Activated CD4-positive, alpha-beta T cell treated with anti-CD3 and anti-CD28 coated beads, Interleukin-10, Interleukin-2, amounts not matched to agents 100 ng/mL and 50 ng/mL, durations not matched to agents 16 hours and 8 hours (primary cell): ENCODE results near the gene HIPK4.
"Not testable (repeated sequence)": the region's sequence is repeated elsewhere in the genome, so short reads cannot be mapped to it uniquely, and the experiment has no call there.

Experiments
- DNase-seq: peaks from one replicate; pipeline ENCODE4 v3.0.0-alpha.2; 2020

Gene HIPK4

GRCh38 chr19:40392894-40393517 lies 3.0 kb upstream of the HIPK4 start:
- DNase-seq = no peak

DNA sequence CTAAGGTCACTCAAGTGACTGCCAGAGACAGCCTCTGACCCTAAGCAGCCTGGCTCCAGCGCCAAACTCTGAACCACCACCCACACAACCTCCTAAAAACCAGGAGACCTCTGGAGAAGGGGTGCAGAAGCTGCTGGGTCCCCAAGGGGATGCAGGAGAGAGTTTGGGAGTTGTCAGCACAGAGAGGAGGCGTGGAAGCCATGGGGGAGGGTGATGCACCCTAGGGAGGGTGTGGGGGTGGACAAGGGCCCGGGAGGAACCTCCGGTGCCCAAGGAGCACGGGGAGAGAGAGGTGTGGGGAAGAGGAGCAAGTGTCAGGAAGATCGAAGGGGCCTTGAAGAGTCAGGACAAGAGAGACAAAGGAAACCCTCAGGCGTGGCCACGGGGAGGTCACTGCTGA lies 2.1 kb upstream of the HIPK4 start:
- no peak for DNase-seq

DNA sequence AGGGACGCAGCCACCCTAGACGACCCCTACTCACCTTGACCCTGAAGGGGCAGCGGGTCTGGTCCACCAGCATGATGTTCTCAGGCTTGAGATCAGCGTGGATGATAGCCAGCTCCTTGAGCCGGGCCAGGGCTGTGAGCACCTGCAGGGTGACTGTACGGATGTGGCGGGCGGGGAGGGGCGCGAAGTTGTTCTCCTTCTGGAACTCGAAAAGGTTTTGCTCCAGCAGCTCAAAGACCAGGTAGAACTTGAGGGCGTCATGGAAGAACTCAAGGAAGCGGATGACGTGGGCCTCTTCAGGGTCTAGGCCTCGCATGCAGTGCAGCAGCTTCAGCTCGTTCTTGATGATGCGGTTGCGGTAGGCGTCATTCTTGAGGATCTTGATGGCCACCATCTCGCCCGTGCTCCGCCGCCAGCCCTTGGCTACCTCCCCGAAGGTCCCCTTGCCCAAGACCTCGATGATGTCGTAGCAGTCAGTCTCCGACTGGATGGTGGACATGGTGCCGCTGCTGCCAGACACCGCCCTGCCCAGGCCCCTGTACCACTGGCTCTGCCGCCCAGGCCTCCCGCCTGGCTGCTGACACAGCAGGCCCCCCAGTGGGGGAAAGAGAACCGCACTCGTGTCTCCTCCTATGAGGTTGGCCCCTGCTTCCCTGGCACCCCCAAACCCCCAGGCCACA lies 437 bp downstream of the HIPK4 start:
- DNase-seq = no peak

- no peak for DNase-seq
Measured at GRCh38 chr19:40388481-40388880, 1.5 kb downstream of the HIPK4 start.

- no peak for DNase-seq
Measured at GRCh38 chr19:40387155-40387554, 2.8 kb downstream of the HIPK4 start.

GRCh38 chr19:40383668-40384248 lies 6.2 kb downstream of the HIPK4 start:
- DNase-seq = no peak

GRCh38 chr19:40381321-40381720 lies 8.7 kb downstream of the HIPK4 start:
- DNase-seq = no peak

DNA sequence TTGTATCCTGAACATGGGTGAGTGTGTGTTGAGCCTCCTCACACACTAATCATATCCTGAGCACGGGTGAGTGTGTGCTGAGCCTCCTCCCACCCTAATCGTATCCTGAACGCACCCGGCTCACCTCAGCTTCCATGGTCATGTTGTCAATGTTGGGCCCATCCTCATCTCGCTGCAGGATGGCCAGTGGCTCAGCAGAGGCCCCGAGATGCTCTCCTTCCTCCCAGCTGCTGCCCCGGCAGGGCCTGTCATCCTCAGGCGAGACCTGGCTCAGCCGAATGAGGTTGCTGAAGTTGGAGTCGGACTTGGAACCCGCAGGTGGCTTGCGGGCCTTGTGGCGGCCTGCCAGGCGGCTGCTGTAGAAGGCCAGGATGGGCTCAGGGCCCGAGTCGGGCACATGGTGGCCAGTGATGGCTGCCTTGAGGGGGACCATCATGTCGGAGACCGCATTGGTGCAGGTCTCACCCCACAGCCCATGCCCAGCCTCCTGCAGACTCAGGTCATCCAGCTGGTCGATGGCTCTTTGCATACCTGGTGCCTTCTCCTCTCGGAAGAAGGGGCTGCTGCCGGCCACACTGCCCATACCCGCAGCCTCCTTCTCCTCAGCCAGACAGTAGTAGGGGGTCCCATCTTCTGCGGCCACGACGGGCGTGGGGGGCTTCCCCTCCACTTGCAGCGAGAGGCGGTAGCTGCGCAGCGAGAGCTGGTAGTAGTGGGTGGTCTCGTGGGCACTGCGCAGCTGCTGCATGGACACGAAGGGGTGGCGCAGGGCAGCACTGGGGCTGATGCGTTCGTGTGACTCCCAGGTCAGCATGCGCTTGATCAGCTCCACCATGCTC lies 9.6 kb downstream of the HIPK4 start:
- DNase-seq = no peak

DNA sequence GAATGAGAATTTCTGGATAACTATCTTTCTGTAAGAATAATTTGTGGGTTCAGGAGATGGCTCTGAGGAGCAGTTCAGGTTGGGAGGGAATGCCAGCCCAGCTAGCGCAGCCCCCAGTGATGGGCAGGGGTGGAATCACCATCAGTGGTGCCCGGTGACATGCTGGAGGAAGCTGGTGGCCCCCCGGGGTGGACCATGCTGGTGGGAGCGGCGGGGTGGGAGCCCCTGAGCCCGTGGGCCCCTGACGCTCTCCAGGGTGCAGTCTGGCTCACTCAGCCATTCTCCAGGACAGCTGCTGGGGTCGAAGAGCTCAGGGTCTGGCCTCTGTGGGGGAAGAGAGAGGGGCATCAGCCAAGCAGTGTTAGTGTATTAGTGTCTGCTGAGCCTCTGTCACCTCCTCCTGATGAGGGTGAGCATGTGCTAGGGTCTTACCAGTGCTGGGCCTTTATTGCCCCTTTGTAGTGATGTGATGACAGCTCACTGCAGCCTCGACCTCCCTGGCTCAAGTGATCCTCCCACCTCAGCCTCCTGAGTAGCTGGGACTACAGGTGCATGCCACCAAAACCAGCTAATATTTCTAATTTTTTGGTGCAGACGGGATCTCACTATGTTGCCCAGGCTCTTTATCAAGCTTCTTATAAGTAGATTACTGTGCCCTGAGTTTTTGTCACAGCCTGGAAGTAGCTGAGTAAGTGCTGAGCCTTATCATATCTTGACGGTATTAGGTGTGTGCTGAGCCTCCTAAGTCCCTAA lies 10.4 kb downstream of the HIPK4 start:
- no peak for DNase-seq

- no peak for DNase-seq
Measured at GRCh38 chr19:40378509-40378908, 11.5 kb downstream of the HIPK4 start.

DNA sequence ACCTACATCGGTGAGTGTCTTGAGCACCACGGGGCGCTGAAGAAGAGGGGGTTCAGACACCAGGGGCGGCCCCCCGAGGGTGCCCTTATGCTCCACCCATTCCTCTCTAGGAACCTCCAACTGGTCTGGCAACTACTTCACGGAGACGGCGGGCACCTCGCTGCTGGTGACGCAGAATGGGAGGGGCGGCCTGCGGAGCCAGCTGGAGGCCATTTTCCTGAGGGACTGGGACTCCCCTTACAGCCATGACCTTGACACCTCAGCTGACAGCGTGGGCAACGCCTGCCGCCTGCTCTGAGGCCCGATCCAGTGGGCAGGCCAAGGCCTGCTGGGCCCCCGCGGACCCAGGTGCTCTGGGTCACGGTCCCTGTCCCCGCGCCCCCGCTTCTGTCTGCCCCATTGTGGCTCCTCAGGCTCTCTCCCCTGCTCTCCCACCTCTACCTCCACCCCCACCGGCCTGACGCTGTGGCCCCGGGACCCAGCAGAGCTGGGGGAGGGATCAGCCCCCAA lies 12.1 kb downstream of the HIPK4 start:
- no peak for DNase-seq

DNA sequence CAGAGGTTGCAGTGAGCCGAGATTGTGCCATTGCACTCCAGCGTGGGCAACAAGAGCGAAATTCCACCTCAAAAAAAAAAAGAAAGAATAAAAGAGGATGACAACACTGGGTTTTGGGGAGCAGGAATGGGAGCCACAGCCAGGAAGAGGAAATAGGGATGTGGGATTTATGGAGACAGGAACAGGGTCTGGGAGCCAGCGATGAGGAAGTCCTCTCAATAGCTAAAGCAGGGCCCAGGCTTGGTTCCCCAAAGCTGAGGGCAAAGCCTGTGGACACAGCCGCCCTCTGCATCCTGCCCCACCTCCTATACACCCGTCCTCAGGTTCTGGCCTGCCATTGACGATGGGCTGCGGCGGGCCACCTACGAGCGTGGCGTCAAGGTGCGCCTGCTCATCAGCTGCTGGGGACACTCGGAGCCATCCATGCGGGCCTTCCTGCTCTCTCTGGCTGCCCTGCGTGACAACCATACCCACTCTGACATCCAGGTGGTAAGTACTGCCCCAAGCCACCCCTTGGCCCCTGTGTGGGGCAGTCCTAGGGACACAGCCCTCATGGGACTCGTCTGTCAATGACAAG lies 13.6 kb downstream of the HIPK4 start:
- no peak for DNase-seq

DNA sequence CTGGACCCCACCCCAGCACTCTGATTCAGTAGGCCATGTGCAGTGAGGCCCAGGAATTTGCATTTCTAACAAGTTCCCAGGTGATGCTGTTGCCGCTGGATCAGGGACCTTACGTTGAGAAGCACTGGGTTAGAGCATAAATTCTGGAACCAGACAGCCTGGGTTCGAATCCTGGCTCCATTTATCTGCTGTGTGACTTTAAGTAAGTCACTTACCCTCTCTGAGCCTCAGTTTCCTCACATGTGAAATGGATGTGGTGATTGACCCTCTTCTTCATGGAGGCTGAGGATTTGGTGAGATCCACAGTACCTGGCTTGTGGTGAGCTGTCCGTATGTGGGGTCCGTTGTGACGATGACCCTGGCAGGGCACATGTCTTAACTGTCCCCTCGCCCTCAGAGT lies 15.9 kb downstream of the HIPK4 start:
- DNase-seq = no peak

DNA sequence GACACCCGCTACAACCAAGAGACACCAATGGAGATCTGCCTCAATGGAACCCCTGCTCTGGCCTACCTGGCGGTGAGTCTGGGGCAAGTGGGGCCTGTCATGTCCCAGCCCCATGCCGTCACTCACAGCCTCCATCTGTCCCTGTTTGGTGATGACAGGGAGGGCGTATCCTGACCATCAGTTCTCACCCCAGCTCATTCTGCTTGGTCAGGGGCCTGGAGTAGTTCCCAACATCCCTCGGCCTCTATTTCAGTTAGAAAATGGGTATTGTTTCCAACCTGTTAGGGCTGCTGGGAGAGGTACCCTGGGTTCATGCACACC lies 18.2 kb downstream of the HIPK4 start:
- no peak for DNase-seq

GRCh38 chr19:40370997-40371801 lies 18.8 kb downstream of the HIPK4 start:
- no peak for DNase-seq

DNA sequence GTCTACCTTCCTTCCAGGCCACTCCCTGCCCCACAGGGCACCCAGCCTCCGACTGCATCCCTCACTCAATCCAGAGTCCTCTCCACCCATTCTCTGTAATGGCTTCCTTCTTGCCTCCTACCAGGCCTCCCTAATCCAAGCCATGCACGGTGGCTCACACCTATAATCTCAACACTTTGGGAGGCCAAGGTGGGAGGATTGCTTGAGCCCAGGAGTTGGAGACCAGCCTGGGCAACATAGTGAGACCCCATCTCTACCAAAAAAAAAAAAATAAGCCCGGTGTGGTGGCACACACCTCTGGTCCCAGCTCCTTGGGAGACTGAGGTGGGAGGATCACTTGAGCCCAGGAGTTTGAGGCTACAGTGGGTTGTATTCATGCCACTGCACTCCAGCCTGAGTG lies 19.7 kb downstream of the HIPK4 start:
- DNase-seq = not testable (repeated sequence)

GRCh38 chr19:40369797-40370196 lies 20.2 kb downstream of the HIPK4 start:
- DNase-seq = no peak

DNA sequence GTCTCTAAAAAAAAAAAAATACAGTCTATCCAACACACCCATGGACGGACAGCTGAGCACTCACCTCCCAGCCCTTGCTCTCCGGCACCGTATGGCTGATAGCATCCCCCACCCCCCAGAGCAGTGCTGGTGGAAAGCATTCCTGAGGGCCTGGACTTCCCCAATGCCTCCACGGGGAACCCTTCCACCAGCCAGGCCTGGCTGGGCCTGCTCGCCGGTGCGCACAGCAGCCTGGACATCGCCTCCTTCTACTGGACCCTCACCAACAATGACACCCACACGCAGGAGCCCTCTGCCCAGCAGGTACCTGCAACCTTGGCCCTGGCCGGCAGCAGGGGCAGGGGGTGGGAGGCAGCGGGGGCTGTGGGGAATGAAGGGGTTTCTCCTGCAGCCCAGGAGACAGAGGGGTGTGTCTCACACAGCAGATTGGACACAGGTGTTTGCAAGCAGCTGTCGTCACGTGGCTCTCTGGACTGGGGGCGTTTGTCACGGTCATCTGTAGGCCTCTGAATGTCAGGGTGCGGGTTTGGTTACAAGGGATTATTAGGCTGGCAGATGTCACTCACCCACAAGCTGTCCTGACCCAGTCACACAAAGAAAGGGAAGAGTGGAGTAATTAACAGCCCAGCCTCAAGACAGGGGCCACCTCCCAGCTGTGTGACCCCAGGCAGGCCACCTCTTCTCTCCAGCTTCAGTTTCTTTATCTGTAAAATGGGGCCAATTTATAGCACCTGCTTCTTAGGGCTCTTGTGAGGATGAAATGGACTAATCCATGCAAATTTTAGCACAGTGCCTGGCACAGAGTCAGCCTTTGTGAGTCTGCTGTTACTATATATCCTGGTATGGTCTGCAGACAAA lies 22.2 kb downstream of the HIPK4 start:
- DNase-seq = no peak

DNA sequence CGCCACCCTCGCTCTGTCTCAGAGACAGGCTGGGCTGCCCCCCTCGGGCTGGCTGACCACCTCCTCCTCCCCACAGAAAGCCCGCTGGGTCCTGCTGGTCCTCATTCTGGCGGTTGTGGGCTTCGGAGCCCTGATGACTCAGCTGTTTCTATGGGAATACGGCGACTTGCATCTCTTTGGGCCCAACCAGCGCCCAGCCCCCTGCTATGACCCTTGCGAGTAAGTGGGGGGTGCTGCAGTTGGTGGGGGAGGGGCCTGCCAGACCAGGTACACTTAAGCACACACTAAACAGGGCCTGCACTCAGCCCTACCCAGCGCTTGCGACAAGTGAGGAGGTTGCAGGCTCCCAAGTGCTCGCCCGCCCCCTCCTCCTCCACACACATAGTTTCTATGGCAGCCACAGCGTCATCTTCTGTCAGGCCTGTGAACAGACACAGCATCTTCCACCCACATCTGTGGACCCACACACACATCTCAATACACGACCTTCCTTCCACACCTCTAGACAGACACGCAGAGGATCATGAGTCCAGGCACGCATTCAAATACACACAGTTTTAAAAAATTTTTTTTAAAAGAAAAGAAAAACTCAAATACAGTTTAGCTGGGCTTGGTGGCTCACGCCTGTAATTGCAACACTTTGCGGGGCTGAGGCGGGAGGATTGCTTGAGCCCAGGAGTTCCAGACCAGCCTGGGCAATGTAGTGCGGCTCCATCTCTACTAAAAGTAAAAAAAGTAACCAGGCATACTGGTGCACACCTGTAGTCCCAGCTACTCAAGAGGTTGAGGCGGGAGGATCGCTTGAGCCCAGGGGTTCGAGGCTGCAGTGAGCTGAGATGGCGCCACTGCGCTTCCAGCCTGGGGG lies 23.1 kb downstream of the HIPK4 start:
- no peak for DNase-seq
